ENCODE measurements around the gene GRIA3.
"Not testable (repeated sequence)": the region's sequence is repeated elsewhere in the genome, so short reads cannot be mapped to it uniquely, and the experiment has no call there.

GRIA3 gene

GRCh38 chrX:123260920-123261418 is 76.9 kb downstream of the GRIA3 start:
- Histone ChIP-seq H3K9me3 (ENCODE audit: control insufficient read depth in 5 of 5, low read length in 5 of 5) (no peaks in the 10 kb centered on the region), H3K27ac (ENCODE audit: low read depth, low read length) (no peak overlapping the region), H3K4me1 (ENCODE audit: control insufficient read depth in 5 of 5, insufficient read depth in 5 of 5, low read length in 5 of 5) (no peaks in the 10 kb centered on the region)

GRCh38 chrX:123263270-123263669 is 79.2 kb downstream of the GRIA3 start:
- no peaks in the 10 kb centered on the region for H3K4me1 ChIP-seq (ENCODE audit: control insufficient read depth in 5 of 5, insufficient read depth in 5 of 5, low read length in 5 of 5)
- no peaks in the 10 kb centered on the region for H3K9me3 ChIP-seq (ENCODE audit: control insufficient read depth in 5 of 5, low read length in 5 of 5)
- H3K36me3 ChIP-seq (ENCODE audit: control insufficient read depth in 5 of 5, insufficient read depth in 5 of 5, low read length in 5 of 5) = no peaks in the 10 kb centered on the region
- H3K27ac ChIP-seq (ENCODE audit: low read depth, low read length) = no peak overlapping the region
- no peak overlapping the region for H3K9ac ChIP-seq (ENCODE audit: low read length in 5 of 5)
- peaks cover 0 to 4% (median 0%) of the 10 kb centered on the region in 5 donors for H3K27me3 ChIP-seq (ENCODE audit: control insufficient read depth in 5 of 5, insufficient read depth in 4 of 5, low read length in 5 of 5)
- H3K4me3 ChIP-seq (ENCODE audit: low read depth in 1 of 5, low read length in 5 of 5) = no peak overlapping the region

More at GRCh38 chrX:123260920-123261418, 76.9 kb downstream of the GRIA3 start:
- Histone ChIP-seq H3K4me3 (ENCODE audit: low read depth in 1 of 5, low read length in 5 of 5) (no peak overlapping the region), H3K9ac (ENCODE audit: low read length in 5 of 5) (no peak overlapping the region), H3K27me3 (ENCODE audit: control insufficient read depth in 5 of 5, insufficient read depth in 4 of 5, low read length in 5 of 5) (no peaks in the 10 kb centered on the region), H3K36me3 (ENCODE audit: control insufficient read depth in 5 of 5, insufficient read depth in 5 of 5, low read length in 5 of 5) (no peaks in the 10 kb centered on the region)

DNA sequence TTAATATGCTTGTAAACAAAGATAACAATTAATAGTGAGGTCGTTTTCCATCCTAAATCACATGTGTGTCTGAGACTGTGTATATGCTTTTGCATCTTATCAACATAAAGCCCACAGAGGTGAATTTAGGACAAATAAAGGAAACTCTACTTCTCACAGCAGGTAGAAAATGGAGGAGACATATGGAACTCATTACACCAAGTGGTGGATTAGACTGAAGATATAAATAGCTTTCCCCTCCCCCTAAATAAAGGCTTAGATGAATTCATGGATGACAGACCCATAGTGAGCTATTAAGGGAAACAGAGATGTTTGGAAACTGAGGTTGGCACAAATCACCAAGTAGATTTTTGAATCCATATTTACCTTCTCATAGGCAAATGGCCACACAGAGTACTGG is 79.7 kb downstream of the GRIA3 start:
- no peaks in the 10 kb centered on the region for H3K9me3 ChIP-seq (ENCODE audit: control insufficient read depth in 5 of 5, low read length in 5 of 5)

GRCh38 chrX:123267220-123267619 is 83.1 kb downstream of the GRIA3 start:
- no peaks in the 10 kb centered on the region for H3K36me3 ChIP-seq (ENCODE audit: control insufficient read depth in 5 of 5, insufficient read depth in 5 of 5, low read length in 5 of 5)
- H3K27ac ChIP-seq (ENCODE audit: low read depth, low read length) = no peak overlapping the region
- H3K4me3 ChIP-seq (ENCODE audit: low read depth in 1 of 5, low read length in 5 of 5) = no peak overlapping the region
- no peaks in the 10 kb centered on the region for H3K9me3 ChIP-seq (ENCODE audit: control insufficient read depth in 5 of 5, low read length in 5 of 5)
- H3K9ac ChIP-seq (ENCODE audit: low read length in 5 of 5) = no peak overlapping the region
- H3K27me3 ChIP-seq (ENCODE audit: control insufficient read depth in 5 of 5, insufficient read depth in 4 of 5, low read length in 5 of 5) = peaks cover 0 to 4% (median 0%) of the 10 kb centered on the region in 5 donors
- H3K4me1 ChIP-seq (ENCODE audit: control insufficient read depth in 5 of 5, insufficient read depth in 5 of 5, low read length in 5 of 5) = no peaks in the 10 kb centered on the region

More for the DNA sequence above, 79.7 kb downstream of the GRIA3 start:
- Histone ChIP-seq H3K36me3 (ENCODE audit: control insufficient read depth in 5 of 5, insufficient read depth in 5 of 5, low read length in 5 of 5) (no peaks in the 10 kb centered on the region), H3K9ac (ENCODE audit: low read length in 5 of 5) (no peak overlapping the region), H3K4me3 (ENCODE audit: low read depth in 1 of 5, low read length in 5 of 5) (no peak overlapping the region), H3K27ac (ENCODE audit: low read depth, low read length) (no peak overlapping the region), H3K27me3 (ENCODE audit: control insufficient read depth in 5 of 5, insufficient read depth in 4 of 5, low read length in 5 of 5) (peaks cover 0 to 4% (median 0%) of the 10 kb centered on the region in 5 donors), H3K4me1 (ENCODE audit: control insufficient read depth in 5 of 5, insufficient read depth in 5 of 5, low read length in 5 of 5) (no peaks in the 10 kb centered on the region)

DNA sequence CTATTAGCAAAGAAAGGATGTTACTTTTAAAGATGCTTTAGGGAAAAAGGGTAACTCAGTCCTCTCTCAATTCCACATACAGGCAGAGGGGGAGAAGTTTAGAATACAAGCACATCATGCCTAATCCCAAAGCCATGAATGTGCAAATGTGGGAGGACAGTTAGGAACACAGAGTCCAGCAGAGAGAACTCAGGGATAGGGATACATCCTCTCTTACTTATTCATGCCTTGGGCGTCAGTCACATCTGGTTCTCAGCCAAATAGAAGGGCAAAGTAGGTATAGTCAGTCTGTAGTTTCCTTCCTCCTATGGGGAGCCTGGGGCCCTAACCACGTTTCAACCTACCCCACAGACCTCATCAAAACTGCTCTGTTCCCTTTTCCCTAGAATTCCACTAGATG is 87.8 kb downstream of the GRIA3 start:
- Histone ChIP-seq H3K9me3 (ENCODE audit: control insufficient read depth in 5 of 5, low read length in 5 of 5) (no peaks in the 10 kb centered on the region), H3K4me3 (ENCODE audit: low read depth in 1 of 5, low read length in 5 of 5) (no peak overlapping the region), H3K9ac (ENCODE audit: low read length in 5 of 5) (no peak overlapping the region), H3K27ac (ENCODE audit: low read depth, low read length) (no peak overlapping the region), H3K27me3 (ENCODE audit: control insufficient read depth in 5 of 5, insufficient read depth in 4 of 5, low read length in 5 of 5) (no peaks in the 10 kb centered on the region), H3K4me1 (ENCODE audit: control insufficient read depth in 5 of 5, insufficient read depth in 5 of 5, low read length in 5 of 5) (no peaks in the 10 kb centered on the region), H3K36me3 (ENCODE audit: control insufficient read depth in 5 of 5, insufficient read depth in 5 of 5, low read length in 5 of 5) (no peaks in the 10 kb centered on the region)

DNA sequence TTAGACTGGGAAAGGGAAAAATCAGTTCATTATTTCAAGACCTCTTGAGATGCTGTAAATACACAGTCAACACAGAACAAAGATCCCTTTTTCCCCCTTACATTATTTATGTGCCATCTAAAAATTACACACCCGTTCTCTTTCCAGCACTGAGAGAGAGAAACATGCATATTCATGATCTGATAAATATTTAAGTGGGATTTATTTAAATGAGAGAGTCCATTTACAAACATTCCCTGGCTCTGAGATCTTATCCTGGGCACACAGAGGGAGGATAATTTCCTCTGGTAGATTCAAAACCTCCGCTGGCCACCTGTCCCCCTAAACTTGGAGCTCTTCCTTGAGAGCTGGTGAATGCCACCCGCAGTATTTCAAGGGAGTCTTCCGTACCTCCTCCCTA is 88.6 kb downstream of the GRIA3 start:
- H3K9ac ChIP-seq (ENCODE audit: low read length in 5 of 5) = no peak overlapping the region
- H3K36me3 ChIP-seq (ENCODE audit: control insufficient read depth in 5 of 5, insufficient read depth in 5 of 5, low read length in 5 of 5) = no peaks in the 10 kb centered on the region
- no peaks in the 10 kb centered on the region for H3K27me3 ChIP-seq (ENCODE audit: control insufficient read depth in 5 of 5, insufficient read depth in 4 of 5, low read length in 5 of 5)
- no peak overlapping the region for H3K27ac ChIP-seq (ENCODE audit: low read depth, low read length)
- H3K4me3 ChIP-seq (ENCODE audit: low read depth in 1 of 5, low read length in 5 of 5) = no peak overlapping the region
- no peaks in the 10 kb centered on the region for H3K9me3 ChIP-seq (ENCODE audit: control insufficient read depth in 5 of 5, low read length in 5 of 5)
- H3K4me1 ChIP-seq (ENCODE audit: control insufficient read depth in 5 of 5, insufficient read depth in 5 of 5, low read length in 5 of 5) = no peaks in the 10 kb centered on the region

DNA sequence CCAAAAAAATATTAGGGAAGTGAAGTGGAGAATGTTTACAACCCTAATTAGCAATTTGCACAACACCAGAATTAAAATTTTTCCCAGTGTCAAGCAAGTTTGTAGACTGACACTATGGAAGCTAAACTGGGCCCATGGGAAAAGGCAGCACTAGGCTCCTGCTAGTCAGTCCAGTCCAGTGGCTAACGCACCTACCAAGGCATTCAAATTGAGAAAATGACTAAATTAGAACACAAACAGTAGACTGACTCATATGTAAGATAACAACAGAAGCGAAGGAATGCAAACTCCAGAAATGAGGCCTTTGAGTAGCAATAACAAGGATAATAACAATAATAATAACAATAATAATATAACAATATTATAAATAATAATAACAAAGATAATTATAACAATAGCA is 90.7 kb downstream of the GRIA3 start:
- Histone ChIP-seq H3K9ac (ENCODE audit: low read length in 5 of 5) (no peak overlapping the region), H3K4me1 (ENCODE audit: control insufficient read depth in 5 of 5, insufficient read depth in 5 of 5, low read length in 5 of 5) (no peaks in the 10 kb centered on the region), H3K9me3 (ENCODE audit: control insufficient read depth in 5 of 5, low read length in 5 of 5) (no peaks in the 10 kb centered on the region), H3K4me3 (ENCODE audit: low read depth in 1 of 5, low read length in 5 of 5) (no peak overlapping the region), H3K27ac (ENCODE audit: low read depth, low read length) (no peak overlapping the region), H3K36me3 (ENCODE audit: control insufficient read depth in 5 of 5, insufficient read depth in 5 of 5, low read length in 5 of 5) (no peaks in the 10 kb centered on the region), H3K27me3 (ENCODE audit: control insufficient read depth in 5 of 5, insufficient read depth in 4 of 5, low read length in 5 of 5) (no peaks in the 10 kb centered on the region)

DNA sequence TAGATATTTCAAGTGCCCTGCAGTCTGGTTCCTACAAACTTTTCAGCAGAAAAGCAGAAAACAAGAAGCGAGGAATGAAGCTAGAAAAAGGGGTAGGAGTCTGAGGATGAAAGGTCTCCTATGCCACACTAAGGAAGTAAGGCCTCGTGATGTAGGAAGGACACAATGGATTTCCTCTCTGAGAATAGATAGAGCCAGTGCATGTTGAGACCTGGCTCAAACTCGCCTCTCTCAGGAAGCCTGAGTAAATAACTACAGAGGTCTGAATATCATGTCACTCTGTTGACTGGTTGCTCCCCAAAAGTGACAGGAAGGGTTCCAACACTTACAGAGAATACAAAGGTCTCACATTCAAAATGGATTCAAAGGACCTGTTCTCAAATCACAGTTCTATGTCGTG is 93.3 kb downstream of the GRIA3 start:
- H3K4me3 ChIP-seq (ENCODE audit: low read depth in 1 of 5, low read length in 5 of 5) = no peak overlapping the region
- peaks cover 0 to 1% (median 0%) of the 10 kb centered on the region in 5 donors for H3K27me3 ChIP-seq (ENCODE audit: control insufficient read depth in 5 of 5, insufficient read depth in 4 of 5, low read length in 5 of 5)
- H3K36me3 ChIP-seq (ENCODE audit: control insufficient read depth in 5 of 5, insufficient read depth in 5 of 5, low read length in 5 of 5) = no peaks in the 10 kb centered on the region
- no peak overlapping the region for H3K9ac ChIP-seq (ENCODE audit: low read length in 5 of 5)
- H3K4me1 ChIP-seq (ENCODE audit: control insufficient read depth in 5 of 5, insufficient read depth in 5 of 5, low read length in 5 of 5) = no peaks in the 10 kb centered on the region
- no peak overlapping the region for H3K27ac ChIP-seq (ENCODE audit: low read depth, low read length)
- no peaks in the 10 kb centered on the region for H3K9me3 ChIP-seq (ENCODE audit: control insufficient read depth in 5 of 5, low read length in 5 of 5)

DNA sequence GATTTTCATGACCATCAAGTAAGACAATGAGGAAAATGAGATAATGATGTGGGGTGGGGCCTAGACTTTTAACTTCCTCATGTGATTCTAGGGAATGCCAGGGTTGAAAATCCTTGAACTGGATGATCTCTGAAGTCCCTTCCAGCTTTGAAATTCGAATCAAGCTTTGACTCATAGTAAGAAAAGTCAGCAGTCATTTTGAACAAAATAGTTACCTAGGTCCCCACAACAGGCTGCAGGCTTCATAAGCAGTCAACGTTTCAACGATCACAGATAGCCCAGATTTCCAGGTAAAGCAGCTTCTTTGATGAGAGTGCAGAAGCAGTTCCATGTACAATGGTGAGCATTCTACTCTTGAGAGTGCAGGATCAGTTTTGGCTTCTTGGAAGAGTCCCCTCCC is 93.7 kb downstream of the GRIA3 start:
- H3K4me1 ChIP-seq (ENCODE audit: control insufficient read depth in 5 of 5, insufficient read depth in 5 of 5, low read length in 5 of 5) = no peaks in the 10 kb centered on the region
- no peaks in the 10 kb centered on the region for H3K36me3 ChIP-seq (ENCODE audit: control insufficient read depth in 5 of 5, insufficient read depth in 5 of 5, low read length in 5 of 5)
- H3K9me3 ChIP-seq (ENCODE audit: control insufficient read depth in 5 of 5, low read length in 5 of 5) = no peaks in the 10 kb centered on the region
- H3K9ac ChIP-seq (ENCODE audit: low read length in 5 of 5) = no peak overlapping the region
- peaks cover 0 to 3% (median 0%) of the 10 kb centered on the region in 5 donors for H3K27me3 ChIP-seq (ENCODE audit: control insufficient read depth in 5 of 5, insufficient read depth in 4 of 5, low read length in 5 of 5)
- no peak overlapping the region for H3K4me3 ChIP-seq (ENCODE audit: low read depth in 1 of 5, low read length in 5 of 5)
- no peak overlapping the region for H3K27ac ChIP-seq (ENCODE audit: low read depth, low read length)

DNA sequence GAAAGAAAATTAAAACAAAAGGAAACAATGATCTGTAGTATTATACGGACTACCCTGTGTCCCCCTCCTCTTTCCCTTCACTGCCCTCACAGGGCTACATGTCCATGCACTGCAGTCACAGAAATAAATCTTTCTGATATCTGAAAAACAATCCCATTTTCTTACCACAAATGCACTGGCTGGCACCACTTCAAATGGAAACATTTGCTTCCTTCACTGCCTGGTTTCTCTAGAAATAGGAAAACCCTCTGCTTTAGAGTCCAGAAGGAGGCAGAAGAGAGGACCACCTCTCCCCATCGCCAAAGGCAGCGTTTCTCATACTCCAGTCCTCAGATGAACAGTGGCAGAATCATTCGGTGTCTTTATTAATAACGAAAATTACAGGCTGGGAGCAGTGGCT is 98.2 kb downstream of the GRIA3 start:
- Histone ChIP-seq H3K27ac (ENCODE audit: low read depth, low read length) (no peak overlapping the region), H3K9ac (ENCODE audit: low read length in 5 of 5) (no peak overlapping the region), H3K4me3 (ENCODE audit: low read depth in 1 of 5, low read length in 5 of 5) (no peak overlapping the region), H3K4me1 (ENCODE audit: control insufficient read depth in 5 of 5, insufficient read depth in 5 of 5, low read length in 5 of 5) (no peaks in the 10 kb centered on the region), H3K9me3 (ENCODE audit: control insufficient read depth in 5 of 5, low read length in 5 of 5) (no peaks in the 10 kb centered on the region), H3K27me3 (ENCODE audit: control insufficient read depth in 5 of 5, insufficient read depth in 4 of 5, low read length in 5 of 5) (peaks cover 0 to 3% (median 0%) of the 10 kb centered on the region in 5 donors), H3K36me3 (ENCODE audit: control insufficient read depth in 5 of 5, insufficient read depth in 5 of 5, low read length in 5 of 5) (no peaks in the 10 kb centered on the region)

DNA sequence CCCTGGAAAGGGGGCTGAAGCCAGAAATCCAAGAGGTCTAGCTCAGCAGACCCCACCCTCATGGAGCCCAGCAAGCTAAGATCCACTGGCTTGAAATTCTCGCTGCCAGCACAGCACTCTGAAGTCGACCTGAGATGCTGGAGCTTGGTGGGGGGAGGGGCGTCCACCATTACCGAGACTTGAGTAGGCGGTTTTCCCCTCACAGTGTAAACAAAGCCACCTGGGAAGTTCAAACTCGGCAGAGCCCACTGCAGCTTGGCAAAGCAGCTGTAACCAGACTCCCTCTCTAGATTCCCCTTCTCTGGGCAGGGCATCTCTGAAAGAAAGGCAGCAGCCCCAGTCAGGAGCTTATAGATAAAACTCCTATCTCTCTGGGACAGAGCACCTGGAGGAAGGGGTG is 99.3 kb downstream of the GRIA3 start:
- not testable (repeated sequence) for H3K27ac ChIP-seq (ENCODE audit: low read depth, low read length); H3K9me3 ChIP-seq (ENCODE audit: control insufficient read depth in 5 of 5, low read length in 5 of 5); H3K36me3 ChIP-seq (ENCODE audit: control insufficient read depth in 5 of 5, insufficient read depth in 5 of 5, low read length in 5 of 5); H3K4me3 ChIP-seq (ENCODE audit: low read depth in 1 of 5, low read length in 5 of 5); H3K9ac ChIP-seq (ENCODE audit: low read length in 5 of 5); H3K4me1 ChIP-seq (ENCODE audit: control insufficient read depth in 5 of 5, insufficient read depth in 5 of 5, low read length in 5 of 5); H3K27me3 ChIP-seq (ENCODE audit: control insufficient read depth in 5 of 5, insufficient read depth in 4 of 5, low read length in 5 of 5)

Measured in subcutaneous abdominal adipose tissue (tissue), 5 donors.